GM21717 (cell line): ENCODE measurements around the gene ACP5.
"Not testable (repeated sequence)": the region's sequence is repeated elsewhere in the genome, so short reads cannot be mapped to it uniquely, and the experiment has no call there.

Experiments
- ATAC-seq: cut with Tn5 transposase; IDR thresholded peaks from one replicate; pipeline ENCODE4 v1.9.1; 2021; ENCODE audit warnings: mild to moderate bottlenecking, moderate library complexity; ENCODE audit not compliant: unreplicated experiment

ACP5 gene

DNA sequence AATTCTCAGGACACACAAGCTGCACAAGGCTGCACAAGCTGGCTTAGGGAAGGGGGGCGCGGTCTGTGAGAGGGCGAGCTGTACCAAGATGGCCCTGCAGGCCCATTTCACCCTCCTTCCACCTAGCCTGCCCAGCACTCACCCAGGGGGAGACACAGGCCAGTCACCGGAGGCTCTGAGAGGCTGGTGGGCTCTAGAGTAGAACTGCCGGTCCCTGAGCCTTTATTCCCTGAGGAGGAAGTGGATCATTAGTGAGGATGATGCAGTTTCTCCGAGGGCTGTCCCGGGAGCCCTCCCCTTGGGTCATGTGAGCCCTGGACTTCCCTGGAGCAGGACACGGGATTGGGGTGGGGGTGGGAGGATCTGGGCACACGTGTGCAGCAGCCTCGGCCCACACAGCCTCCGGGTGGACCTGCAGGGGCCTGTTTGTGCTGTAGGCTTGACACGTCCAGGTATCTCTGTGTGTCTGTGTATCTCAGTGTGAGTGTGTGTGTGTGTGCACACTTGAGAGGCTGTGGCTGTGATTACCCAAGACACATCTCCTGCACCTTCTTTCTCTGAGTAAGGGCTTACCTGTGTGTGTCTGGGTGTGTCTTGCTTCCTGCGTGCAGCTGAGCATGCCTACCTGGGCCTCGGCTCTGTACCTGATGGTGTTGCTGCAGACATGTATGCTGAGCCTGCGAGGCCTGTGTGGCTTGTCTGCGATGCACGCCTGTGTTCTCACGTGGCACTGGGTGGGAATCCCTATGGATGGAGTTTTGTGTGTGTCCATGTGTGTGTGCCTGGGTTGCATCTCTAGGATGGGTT is at the start of gene ACP5:
ACP5 (minus strand) TSS at position 195 of the 807 bp plus-strand sequence. CDS start 328 bp downstream, outside the sequence.
- ATAC-seq: no peak

DNA sequence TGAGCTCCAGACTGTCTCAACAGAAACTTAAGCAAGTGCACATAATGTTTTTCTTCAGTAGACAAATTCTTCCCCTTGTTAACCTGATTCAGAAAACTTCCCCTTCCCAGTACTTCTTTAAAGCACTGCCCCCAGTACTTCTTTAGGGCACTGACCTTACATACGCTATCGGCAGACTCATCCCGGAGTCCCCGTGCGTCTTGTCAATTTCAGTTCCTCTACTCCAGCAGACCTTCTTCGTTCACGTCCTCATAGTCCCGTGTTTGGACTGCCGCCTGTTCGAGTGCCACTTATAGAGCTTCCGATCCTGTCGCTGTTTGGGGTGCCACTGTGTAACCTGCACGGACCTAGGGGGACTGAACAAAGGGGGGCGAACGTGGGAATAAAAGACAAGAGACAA is 48.8 kb upstream of the ACP5 start:
- ATAC-seq: no peak

DNA sequence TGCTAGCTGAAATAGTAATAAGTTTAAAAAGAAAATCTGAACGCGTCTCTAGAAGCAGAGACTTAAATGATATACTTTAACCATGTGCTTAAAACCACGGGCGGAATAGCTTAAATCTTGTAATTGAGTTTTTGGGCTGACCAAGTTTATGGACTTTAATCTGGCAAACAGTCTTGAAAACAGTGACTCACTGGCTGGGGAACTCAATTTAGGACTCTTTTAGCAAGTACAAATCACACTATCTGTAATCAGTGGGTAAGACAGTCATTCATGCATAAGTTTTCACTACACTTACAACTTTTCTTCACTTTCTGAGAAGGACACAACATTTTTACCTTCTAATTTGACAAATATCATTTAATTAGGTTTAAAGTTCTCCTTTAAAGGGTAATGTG is 46.6 kb upstream of the ACP5 start:
- no peak for ATAC-seq

DNA sequence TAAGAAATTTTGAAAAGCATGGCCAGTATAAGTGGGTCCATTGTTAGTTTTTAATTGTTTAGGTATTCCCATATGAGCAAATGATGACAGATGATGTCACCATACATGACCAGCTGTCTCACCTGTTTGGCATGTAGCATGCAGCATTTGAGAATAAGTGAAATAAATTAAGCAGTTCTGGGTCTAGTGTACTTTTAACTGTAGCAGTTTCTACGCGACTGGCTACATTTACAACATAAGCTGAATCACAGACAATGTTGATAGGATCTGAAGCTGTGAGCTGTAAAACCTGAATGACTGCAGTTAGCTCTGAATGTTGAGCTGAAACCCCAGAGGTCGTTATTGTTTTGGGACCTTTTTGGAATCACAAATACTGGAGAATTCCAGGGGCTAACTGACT is 45.0 kb upstream of the ACP5 start:
- ATAC-seq: not testable (repeated sequence)

DNA sequence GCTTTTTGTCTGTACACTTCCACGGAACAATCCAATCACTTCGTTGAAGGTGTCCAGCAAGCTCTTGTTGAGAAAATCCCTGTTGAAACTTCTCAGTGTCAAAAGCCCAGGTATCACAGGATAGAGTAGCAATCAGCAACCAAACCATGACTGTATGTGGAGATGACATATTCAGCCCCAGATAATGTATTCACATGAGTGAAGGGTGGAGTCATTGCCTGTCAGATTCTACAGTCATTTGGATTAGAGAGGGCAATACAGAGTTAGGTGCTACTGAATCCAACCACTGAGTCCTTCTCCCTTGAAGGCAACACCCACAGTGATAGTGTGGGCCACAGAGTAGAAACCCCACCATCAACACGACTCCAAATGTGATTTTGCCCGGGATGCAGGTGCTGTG is 43.1 kb upstream of the ACP5 start:
- no peak for ATAC-seq

DNA sequence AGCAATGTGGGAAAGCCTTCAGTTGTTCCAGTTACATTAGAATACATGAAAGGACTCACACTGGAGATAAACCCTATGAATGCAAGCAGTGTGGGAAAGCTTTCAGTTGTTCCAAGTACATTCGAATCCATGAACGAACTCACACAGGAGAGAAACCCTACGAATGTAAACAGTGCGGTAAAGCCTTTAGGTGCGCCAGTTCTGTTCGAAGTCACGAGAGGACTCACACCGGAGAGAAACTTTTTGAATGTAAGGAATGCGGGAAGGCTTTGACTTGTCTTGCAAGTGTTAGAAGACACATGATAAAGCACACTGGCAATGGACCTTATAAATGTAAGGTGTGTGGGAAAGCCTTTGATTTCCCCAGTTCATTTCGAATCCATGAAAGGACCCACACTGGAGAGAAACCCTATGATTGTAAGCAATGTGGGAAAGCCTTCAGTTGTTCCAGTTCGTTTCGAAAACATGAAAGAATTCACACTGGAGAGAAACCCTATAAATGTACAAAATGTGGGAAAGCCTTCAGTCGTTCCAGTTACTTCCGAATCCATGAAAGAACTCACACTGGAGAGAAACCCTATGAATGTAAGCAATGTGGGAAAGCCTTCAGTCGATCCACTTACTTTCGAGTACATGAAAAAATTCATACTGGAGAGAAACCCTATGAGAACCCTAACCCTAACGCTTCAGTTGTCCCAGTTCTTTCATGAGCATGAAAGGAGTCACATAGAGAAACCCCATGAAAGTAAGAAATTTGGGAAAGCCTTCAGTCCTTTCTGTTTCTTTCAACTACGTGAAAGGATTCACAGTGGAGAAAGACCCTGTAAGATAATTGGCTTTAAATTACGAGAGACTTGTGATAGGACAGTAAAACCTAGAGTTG is 40.0 kb upstream of the ACP5 start:
- no peak for ATAC-seq

DNA sequence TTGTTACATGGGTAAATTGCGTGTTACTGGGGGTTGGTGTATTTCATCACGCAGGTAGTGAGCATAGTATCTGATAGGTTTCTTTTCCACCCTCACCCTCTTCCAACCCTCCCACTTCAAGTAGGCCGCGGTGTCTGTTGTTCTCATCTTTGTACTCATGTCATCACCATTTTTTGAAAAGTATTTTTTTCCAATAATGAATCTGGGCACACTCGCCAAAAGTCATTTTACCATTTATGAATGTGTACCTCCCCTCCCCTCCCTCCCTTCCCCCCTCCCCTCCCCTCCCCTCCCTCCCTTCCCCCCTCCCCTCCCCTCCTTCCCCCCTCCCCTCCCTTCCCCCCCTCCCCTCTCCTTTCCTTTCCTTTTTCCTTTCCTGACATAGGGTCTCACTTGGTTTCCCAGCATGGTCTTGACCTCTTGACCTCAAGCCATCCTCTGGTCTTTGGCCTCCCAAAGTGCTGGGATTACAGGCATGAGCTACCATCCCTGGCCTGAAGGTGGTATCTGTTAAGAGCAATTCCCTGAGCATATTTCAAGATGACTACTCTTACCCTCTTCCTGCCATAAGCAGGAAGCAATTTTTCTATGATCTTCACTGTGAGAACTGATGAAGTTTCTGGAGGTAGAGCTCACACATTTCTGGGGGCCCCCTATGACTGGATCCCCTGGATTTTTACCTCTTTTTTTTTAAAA is 35.5 kb upstream of the ACP5 start:
- ATAC-seq: no peak

DNA sequence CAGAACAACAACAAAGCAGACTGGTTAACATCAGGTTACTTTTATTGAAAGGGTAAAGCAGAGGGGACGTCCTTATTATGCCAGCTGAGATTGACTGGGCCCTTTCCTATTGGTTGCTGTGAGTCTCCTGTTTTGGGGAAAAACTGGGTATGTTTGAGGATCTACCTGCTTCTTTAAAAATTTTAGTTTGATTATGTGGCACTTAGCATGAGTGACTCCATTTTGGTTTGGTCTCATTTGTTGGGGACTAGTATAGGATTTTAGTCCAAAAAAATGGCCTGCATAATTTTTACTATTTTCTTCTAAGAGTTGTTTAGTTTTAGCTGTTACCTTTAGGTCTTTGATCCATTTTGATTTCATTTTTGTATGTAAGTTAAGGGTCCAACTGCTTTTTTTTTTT is 34.3 kb upstream of the ACP5 start:
- no peak for ATAC-seq

DNA sequence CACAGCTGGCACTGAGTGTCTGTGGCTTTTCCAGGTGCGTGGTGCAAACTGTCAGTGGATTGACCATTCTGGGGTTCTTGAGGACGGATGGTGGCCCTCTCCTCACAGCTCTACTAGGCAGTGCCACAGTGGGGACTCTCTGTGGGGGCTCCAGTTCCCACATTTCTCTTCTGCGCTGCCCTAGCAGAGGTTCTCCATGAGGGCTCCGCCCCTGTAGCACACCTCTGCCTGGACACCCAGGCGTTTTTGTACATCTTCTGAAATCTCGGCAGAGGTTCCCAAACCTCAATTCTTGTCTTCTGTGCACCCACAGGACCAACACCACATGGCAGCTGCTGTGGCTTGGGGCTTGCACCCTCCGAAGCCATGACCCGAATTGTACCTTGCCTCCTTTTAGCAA is 29.0 kb upstream of the ACP5 start:
- ATAC-seq: no peak

DNA sequence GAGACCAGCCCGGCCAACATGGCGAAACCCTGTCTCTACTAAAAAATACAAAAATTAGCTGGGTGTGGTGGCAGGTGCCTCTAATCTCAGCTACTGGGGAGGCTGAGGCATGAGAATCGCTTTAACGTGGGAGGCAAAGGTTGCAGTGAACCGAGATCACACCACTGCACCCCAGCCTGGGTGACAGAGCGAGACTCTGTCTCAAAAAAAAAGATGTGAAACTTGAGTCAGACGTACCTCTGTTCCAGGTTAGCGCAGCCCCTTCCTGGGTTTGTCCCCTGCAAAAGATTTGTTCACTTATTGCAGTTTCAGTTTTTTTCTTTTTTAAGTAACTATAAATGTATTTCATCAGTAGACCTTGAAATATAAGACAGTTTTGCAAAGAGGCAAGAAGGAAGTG is 22.3 kb upstream of the ACP5 start:
- not testable (repeated sequence) for ATAC-seq

DNA sequence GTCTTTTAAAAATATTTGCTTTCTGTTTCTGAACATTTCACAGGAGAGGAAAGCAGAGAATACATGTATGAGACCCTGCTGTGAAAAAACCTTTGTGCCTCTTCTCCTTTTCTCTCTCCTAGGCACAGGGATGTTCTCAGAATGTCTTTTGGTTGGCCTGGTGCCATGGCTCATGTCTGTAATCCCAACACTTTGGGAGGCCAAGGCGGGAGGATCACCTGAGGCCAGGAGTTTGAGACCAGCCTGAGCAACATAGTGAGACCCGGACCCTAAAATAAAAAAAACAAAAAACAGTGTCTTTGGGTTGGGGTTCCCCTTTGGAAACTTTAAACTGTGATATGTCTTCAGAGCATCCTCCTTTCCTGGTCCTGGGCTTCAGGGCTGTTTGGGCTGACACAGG is 21.3 kb upstream of the ACP5 start:
- no peak for ATAC-seq

DNA sequence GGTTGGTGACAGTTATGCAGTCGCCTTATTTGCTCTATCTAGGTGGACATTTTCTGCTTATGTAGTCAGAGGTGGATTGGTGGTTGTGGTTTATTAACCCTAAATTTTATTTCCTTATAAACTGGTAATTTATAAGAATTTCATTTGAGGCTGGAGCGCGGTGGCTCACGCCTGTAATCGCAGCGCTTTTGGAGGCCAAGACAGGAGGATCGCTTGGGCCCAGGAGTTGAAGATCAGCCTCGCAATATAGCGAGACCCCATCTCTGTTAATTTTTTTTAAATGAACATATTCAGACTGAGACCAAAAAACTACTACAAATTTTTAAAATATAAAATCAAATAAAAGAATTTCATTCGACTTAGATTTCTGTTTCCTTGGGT is 20.6 kb upstream of the ACP5 start:
- no peak for ATAC-seq

DNA sequence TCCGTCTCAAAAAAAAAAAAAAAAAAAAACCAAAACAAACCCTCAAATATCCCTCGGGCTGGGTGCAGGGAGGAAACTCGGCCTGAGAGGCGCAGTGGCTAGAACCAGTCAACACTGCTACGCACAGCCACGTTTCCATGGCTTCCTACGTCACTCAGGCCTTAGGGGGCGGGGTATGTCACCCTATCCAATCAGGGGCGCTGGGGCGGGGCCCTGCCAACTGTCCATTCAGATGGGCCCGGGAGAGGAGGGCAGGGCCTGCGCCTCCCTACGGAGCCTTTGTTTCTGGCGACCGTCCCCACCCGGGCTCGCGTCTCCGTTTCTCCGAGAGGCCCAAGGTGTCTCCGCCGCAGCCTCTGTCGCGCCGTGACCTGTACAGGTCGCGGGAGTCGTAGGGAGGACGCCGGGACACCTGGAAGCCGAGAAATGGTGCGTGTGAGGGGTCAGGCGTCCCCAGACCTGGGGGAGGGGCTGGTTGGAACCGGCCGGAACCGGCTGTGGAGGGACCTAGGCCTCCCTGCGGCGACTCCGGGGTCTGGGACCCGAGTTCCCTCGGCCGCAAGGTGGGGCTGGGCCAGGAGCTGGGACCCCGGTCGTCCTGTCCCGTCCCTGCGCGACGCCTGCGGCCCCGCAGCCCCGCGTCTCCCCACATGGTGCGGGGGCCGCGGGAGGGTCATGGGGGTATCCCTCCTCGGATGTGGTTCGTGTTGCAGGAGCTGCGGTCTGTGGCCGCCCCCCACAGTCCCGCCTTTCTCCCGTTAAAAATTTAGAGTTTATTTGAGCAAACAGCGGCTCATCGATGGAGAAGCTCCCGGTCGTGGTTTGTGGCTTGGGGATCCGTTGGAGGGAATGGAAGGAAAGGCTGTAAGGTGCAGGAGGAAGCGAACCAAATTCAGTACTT is 20.0 kb upstream of the ACP5 start, which contains the start of gene ZNF627:
ZNF627 (plus strand) TSS at position 282 of the 901 bp plus-strand sequence; CDS start at position 427, 145 bp downstream.
- peak; percentile 89 for ATAC-seq

DNA sequence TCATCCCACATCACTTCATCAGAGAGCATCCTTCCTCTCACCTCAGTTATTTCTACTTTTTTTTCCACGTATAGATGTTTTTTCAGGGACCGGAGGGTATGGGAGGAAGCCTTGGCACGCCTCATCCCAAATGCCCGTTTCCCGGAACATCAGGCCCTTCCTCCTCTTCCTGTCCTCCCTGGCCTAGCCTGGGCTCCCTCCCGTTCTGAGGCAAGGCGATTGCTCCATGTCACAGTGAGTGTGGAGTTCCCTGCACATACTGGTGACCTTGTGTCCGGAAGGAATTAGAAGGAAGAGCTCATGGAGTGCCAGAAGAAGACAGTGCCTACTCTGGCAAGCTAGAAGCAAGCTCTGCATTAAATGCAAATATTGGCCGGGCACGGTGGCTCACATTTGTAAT is 18.7 kb upstream of the ACP5 start:
- no peak for ATAC-seq

DNA sequence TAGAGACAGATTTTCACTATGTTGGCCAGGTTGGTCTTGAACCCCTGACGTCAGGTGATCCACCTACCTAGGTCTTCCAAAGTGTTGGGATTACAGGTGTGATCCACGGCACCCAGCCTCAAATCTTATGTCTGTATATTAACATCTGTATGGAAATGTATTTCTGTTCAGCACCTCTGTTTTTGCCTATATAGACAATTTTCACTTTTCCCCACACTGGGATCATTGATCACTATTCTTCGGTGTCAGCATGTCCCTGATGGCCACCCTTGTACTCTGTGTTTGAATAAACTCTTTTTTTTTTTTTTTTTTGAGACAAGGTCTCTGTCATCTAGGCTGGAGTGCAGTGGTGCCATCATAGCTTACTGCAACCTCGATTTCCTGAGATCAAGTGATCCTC is 16.6 kb upstream of the ACP5 start:
- no peak for ATAC-seq

DNA sequence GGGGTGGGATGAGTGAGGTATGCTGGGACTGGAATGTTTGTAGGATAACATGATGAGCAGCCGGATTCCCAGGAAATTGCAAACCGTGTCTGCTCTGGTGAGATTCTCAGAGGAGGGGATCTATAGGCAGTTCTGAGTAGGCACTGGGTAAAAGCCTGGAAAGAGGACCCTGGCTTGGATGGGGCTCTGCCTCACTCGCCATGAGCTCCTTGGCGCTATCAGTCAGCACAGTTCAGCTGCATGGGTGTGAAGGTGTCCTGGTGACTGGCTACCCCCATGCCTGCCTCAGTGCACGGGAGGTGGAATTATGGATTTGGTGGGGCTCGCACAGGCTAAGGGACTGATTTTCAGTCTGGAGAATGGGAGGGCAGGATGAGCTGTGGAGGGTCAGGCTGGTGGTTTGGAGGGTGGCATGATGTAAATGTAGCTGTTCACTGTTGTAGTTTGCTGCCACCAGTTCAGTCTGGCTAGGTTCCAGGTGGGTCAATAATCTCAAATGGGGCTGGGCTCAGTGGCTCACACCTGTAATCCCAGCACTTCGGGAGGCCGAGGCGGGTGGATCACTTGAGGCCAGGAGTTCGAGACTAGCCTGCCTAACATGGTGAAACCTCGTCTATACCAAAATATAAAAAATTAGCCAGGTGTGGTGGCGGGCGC is 10.7 kb upstream of the ACP5 start:
- no peak for ATAC-seq

DNA sequence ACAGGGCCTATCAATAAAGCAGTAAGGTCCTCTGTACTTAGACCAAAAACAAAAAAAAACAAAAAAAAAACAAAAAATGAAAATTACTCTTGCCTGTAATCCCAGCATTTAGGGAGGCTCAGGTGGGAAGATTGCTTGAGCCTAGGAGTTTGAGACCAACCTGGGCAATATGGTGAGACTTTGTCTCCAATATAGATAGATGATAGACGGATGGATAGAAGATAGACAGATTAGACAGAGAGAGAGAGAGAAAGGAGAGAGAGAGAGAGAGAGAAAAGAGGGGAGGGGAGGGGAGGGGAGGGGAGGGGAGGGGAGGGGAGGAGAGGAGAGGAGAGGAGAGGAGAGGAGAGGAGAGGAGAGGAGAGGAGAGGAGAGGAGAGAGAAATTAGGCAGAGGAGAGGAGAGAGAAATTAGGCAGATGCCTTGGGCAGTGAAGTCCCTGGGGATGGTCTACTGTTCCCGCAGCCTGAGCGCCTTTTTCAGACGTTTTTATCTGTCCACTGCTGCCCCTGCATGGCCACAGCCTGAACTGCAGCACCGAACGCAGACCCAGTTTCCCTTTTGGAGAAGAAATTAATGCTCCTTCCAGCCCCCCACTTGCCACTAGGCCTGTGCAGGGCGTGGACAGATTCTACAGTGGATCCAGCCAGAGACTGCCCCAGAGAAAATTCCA is 10.0 kb upstream of the ACP5 start:
- ATAC-seq: no peak

DNA sequence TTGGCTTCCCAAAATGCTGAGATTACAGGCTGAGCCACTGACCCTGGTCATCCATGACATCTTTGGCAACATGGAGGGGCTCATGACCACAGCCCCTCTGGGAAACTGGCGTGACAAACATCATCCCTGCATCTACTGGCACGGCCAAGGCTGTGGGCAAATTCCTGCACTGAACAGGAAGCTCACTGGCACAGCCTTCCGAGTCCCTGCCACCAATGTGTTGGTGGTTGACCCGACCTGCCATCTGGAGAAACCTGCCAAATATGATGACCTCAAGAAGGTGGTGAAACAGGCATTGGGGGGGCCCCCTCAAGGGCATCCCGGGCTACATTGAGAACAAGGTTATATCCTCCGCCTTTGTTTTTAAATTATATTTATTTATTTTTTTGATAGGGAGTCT is 8.9 kb upstream of the ACP5 start:
- no peak for ATAC-seq

DNA sequence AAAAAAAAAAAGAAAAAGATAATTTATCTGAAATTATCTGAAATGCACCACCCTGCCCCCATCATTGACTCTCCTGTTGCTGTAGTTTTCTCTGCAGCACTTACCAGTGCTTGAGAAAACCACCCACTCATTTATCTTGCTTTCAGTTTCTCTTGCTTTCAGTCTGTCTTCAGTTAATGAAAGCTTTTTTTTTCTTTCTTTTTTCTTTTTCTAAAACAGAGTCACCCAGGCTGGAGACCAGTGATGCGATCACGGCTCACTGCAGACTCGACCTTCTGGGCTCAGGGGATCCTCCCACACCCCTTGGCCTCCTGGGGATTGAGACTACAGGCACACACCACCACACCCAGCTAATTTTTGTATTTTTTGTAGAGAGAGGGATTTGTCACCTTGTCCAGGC is 4.3 kb upstream of the ACP5 start:
- peak; percentile 55 for ATAC-seq
